Measurements from ENCODE around the gene ROR2. TPM values are rescaled to one million over a fixed set of nuclear protein-coding genes. Genes with fewer than 3 reads are reported as not detected.

The ROR2 gene
- total and polyA plus RNA-seq, 2 donors (not counting 3 experiments of a cell fraction or from before 2014, with no cell fraction given) = not detected

- Histone ChIP-seq H3K4me1 (ENCODE audit: control insufficient read depth, extremely low read depth, insufficient read depth, low read length) (no peaks in the 10 kb centered on the region), H3K27ac (ENCODE audit: insufficient read depth, low read depth, low read length) (no peak overlapping the region), H3K27me3 (ENCODE audit: control insufficient read depth in 2 of 2, insufficient read depth in 2 of 2, low read length in 2 of 2) (no peaks in the 10 kb centered on the region), H3K36me3 (ENCODE audit: control insufficient read depth in 2 of 2, extremely low read depth in 1 of 2, insufficient read depth in 2 of 2, low read length in 2 of 2) (no peaks in the 10 kb centered on the region), H3K79me2 (ENCODE audit: control insufficient read depth, insufficient read depth, low read length) (no peaks in the 10 kb centered on the region), H3K9me3 (replicated peaks; ENCODE audit: control insufficient read depth, insufficient read depth, low read length) (no peaks in the 10 kb centered on the region), H2AFZ (ENCODE audit: low read depth, low read length) (no peak overlapping the region), H3K9ac (replicated peaks; ENCODE audit: extremely low read depth, insufficient read depth, low read length) (no peak overlapping the region), H3K4me3 (replicated peaks in 1 of 3; ENCODE audit: insufficient read depth in 1 of 3, low read depth in 1 of 3, low read length in 3 of 3) (no peak overlapping the region), H4K20me1 (replicated peaks; ENCODE audit: control insufficient read depth, extremely low read depth, insufficient read depth, low read length) (no peaks in the 10 kb centered on the region), H3K4me2 (ENCODE audit: insufficient read depth, low read length) (no peak overlapping the region), H3K9me1 (replicated peaks; ENCODE audit: control insufficient read depth, extremely low read depth, insufficient read depth, low read length) (no peaks in the 10 kb centered on the region)
- ChIA-PET POLR2A (no interaction called here), CTCF (interaction anchor here (1.4 kb wide), 1 partner anchor 9 kb away, joined by 3 read pairs; no protein-coding TSS in a partner anchor)
- BruUV-seq (replicated peaks) = no TSS peak
- DNase-seq (ENCODE audit: low read depth, low spot score) = no peak
- intact Hi-C loops (cut with micrococcal nuclease) = no loop called here
- dilution Hi-C loops (cut with MboI; ENCODE audit: extremely low pct_ligation_motif_present, low sequenced_read_pairs) = no loop called here
- TF ChIP-seq POLR2AphosphoS5 (IDR thresholded peaks at IDR 0.05; ENCODE audit: insufficient read depth, low read depth, low read length) (no peak), GATA2 (IDR thresholded peaks at IDR 0.05; ENCODE audit: insufficient read depth, insufficient read length, low read depth, low read length) (no peak), POLR2A (IDR thresholded peaks at IDR 0.05; ENCODE audit: low read depth, low read length) (no peak), MAX (IDR thresholded peaks at IDR 0.05; ENCODE audit: insufficient read depth, insufficient read length) (no peak), FOS (IDR thresholded peaks at IDR 0.05; ENCODE audit: borderline replicate concordance, insufficient read depth, low read length) (no peak)
- FAIRE-seq = no peak
These were observed 36.2 kb upstream of the ROR2 start for GRCh38 chr9:91986248-91986647.

GRCh38 chr9:91985692-91986091, 35.7 kb upstream of the ROR2 start:
- Histone ChIP-seq H3K9me3 (replicated peaks; ENCODE audit: control insufficient read depth, insufficient read depth, low read length) (no peaks in the 10 kb centered on the region), H3K4me3 (replicated peaks in 1 of 3; ENCODE audit: insufficient read depth in 1 of 3, low read depth in 1 of 3, low read length in 3 of 3) (no peak overlapping the region), H3K27ac (ENCODE audit: insufficient read depth, low read depth, low read length) (no peak overlapping the region), H3K36me3 (ENCODE audit: control insufficient read depth in 2 of 2, extremely low read depth in 1 of 2, insufficient read depth in 2 of 2, low read length in 2 of 2) (no peaks in the 10 kb centered on the region), H2AFZ (ENCODE audit: low read depth, low read length) (no peak overlapping the region), H3K79me2 (ENCODE audit: control insufficient read depth, insufficient read depth, low read length) (no peaks in the 10 kb centered on the region), H3K4me1 (ENCODE audit: control insufficient read depth, extremely low read depth, insufficient read depth, low read length) (no peaks in the 10 kb centered on the region), H3K27me3 (ENCODE audit: control insufficient read depth in 2 of 2, insufficient read depth in 2 of 2, low read length in 2 of 2) (no peaks in the 10 kb centered on the region), H4K20me1 (replicated peaks; ENCODE audit: control insufficient read depth, extremely low read depth, insufficient read depth, low read length) (no peaks in the 10 kb centered on the region), H3K9me1 (replicated peaks; ENCODE audit: control insufficient read depth, extremely low read depth, insufficient read depth, low read length) (no peaks in the 10 kb centered on the region), H3K4me2 (ENCODE audit: insufficient read depth, low read length) (no peak overlapping the region), H3K9ac (replicated peaks; ENCODE audit: extremely low read depth, insufficient read depth, low read length) (no peak overlapping the region)
- no TSS peak for BruUV-seq (replicated peaks)
- DNase-seq (ENCODE audit: low read depth, low spot score) (no peak), FAIRE-seq (no peak)
- no peak for TF ChIP-seq FOS (IDR thresholded peaks at IDR 0.05; ENCODE audit: borderline replicate concordance, insufficient read depth, low read length)
- CTCF ChIA-PET = interaction anchor here (1.4 to 1.7 kb wide), 2 partner anchors 8 to 31 kb away, joined by 3 to 7 read pairs; no protein-coding TSS in a partner anchor
- POLR2A ChIA-PET = no interaction called here
- dilution Hi-C loops (cut with MboI; ENCODE audit: extremely low pct_ligation_motif_present, low sequenced_read_pairs) = no loop called here
- intact Hi-C loops (cut with micrococcal nuclease) = no loop called here

All from endothelial cell of umbilical vein (primary cell).